ENCODE results near the gene PFN2.
A peak's percentile ranks its signal among the peaks of the same experiment; 100 is the strongest.
"Not testable (repeated sequence)": the region's sequence is repeated elsewhere in the genome, so short reads cannot be mapped to it uniquely, and the experiment has no call there.

Gene PFN2

DNA sequence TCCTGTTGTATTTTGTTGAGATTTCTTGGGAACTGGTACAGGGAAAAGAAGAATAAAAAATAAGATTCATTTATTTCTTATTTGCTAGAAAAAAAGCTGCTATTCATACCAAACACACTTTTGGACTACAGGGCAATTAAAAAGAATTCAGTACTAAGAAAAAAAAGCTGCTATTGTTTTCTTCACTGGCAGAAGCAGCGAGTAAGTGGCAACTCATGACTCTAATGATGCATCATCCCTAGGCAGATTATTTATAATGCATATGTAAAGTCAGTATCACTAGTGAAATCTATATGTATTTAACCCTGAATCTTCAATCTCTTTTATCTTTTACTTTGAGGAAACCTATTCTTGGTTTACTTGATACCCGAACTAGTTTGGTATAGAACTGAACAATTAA lies 15.2 kb downstream of the PFN2 start:
- TF ChIP-seq POLR2A (IDR thresholded peaks at IDR 0.05; ENCODE audit: low read depth, low read length): no peak
- peak; percentile 76 for FAIRE-seq

DNA sequence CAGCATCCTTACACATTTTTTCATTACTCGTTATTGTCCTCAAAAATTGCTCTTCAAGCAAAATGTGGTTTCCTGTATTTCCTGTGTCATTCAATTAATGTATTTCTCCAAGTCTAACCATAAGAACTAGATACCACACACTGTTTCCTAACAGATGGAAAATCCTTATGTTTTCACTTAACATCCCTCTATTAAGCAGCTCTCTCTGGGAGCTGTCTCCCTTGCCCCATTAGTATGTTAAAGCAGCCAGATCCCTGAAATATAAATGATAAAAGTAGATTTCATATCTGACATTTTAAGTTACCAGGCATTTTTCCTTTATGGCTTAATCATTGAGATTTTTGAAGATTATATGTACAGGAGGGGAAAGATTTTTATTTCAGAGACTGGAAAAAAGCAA lies 15.9 kb downstream of the PFN2 start:
- no peak for TF ChIP-seq POLR2A (IDR thresholded peaks at IDR 0.05; ENCODE audit: low read depth, low read length)
- DNase-seq (ENCODE audit: insufficient read length, low spot score) (no peak), FAIRE-seq (no peak)

More for the DNA sequence above, 15.2 kb downstream of the PFN2 start:
- no peak for DNase-seq (ENCODE audit: insufficient read length, low spot score)

DNA sequence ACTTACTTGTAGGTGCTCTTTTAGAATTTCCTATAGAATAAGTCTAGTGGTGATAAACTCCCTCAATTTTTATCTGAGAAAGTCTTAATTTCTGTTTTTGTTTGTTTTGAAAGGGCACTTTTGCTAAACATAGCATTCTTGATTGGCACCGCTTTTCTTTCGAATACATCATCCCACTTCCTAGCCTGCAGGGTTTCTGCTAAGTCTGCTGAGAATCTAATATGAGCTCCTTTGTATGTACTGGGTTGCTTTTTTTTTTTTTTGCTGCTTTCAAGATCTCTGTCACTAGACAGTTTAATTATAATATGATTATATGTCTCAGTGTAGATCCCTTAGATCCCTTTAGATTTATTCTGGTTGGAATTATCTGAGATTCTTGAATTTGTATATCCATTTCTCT lies 21.5 kb downstream of the PFN2 start:
- FAIRE-seq (no peak), DNase-seq (ENCODE audit: insufficient read length, low spot score) (no peak)
- no peak for TF ChIP-seq POLR2A (IDR thresholded peaks at IDR 0.05; ENCODE audit: low read depth, low read length)

DNA sequence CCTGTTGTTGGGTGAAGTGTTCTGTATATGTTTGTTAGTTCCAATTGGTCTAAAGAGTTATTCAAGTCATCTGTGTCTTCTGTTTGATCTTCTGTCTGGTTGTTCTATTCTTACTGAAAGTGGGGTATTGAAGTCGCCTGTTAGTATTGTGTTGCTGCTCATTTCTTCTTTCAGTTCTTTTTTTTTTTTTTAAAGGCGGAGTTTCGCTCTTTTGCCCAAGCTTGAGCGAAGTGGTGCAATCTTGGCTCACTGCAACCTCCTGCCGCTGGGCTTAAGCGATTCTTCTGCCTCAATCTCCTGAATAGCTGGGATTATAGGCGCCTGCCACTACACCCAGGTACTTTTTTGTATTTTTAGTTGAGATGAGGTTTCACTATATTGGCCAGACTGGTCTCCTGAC lies 23.5 kb downstream of the PFN2 start:
- DNase-seq (ENCODE audit: insufficient read length, low spot score) (no peak), FAIRE-seq (no peak)
- no peak for TF ChIP-seq POLR2A (IDR thresholded peaks at IDR 0.05; ENCODE audit: low read depth, low read length)

DNA sequence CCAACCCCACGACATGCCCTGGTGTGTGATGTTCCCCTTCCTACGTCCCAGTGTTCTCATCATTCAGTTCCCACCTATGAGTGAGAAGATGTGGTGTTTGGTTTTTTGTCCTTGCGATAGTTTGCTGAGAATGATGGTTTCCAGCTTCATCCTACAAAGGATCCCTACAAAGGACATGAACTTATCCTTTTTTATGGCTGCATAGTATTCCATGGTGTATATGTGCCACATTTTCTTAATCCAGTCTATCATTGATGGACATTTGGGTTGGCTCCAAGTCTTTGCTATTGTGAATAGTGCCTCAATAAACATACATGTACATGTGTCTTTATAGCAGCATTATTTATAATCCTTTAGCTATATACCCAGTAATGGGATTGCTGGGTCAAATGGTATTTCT lies 26.7 kb downstream of the PFN2 start:
- FAIRE-seq; DNase-seq (ENCODE audit: insufficient read length, low spot score): not testable (repeated sequence)

DNA sequence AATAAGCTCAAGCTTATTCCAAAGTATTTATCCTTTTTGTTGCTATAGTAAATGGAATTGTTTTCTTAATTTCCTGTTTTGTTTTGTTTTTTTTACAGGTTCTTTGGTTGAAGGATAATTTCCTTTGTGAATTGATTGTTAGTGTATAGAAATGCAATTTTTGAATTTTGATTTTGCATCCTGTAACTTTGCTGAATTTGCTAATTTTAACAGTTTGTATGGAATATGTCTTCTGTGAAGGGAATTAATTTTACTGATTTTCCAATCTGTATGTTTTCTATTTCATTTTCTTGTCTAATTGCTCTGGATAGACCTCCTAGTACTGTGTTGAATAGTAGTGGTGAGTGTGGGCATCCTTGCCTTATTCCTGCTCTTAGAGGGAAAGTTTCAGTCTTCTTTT lies 28.3 kb downstream of the PFN2 start:
- peak; percentile 30 for FAIRE-seq
- no peak for TF ChIP-seq POLR2A (IDR thresholded peaks at IDR 0.05; ENCODE audit: low read depth, low read length)
- DNase-seq (ENCODE audit: insufficient read length, low spot score): no peak

DNA sequence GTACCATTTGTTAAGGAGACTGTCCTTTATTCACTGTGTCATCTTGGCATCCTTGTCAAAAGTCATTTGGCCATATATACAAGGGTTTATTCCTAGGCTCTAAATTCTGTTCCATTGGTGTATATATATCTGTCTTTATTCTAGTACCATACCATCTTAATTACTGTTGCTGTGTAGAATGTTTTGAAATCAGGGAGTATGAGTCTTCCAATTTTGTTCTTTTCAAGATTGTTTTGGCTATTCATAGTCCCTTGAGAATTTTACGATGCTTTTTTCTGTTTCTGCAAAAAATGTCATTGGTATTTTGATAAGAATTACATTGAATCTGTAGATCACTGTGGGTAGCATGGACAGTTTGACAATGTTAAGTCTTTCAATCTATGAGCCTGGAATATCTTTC lies 28.7 kb downstream of the PFN2 start:
- DNase-seq (ENCODE audit: insufficient read length, low spot score) (no peak), FAIRE-seq (peak; percentile 27)
- no peak for TF ChIP-seq POLR2A (IDR thresholded peaks at IDR 0.05; ENCODE audit: low read depth, low read length)

DNA sequence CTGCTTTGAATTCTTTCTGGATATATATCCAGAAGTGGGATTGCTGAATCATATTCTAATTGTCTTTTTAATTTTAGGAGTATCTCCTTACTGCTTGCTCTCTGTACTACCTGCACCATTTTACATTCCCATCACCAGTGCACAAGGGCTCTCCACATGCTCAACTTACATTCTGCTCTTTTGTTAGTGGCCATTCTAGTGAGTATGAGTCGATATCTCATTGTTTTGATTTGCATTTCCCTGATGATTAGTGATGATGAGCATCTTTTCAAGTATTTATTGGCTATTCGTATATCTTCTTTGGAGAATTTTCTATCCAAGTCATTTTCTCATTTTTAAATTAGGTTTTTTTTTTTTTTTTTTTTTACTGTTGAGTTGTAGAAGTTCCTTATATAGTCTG lies 29.5 kb downstream of the PFN2 start:
- TF ChIP-seq POLR2A (IDR thresholded peaks at IDR 0.05; ENCODE audit: low read depth, low read length): no peak
- DNase-seq (ENCODE audit: insufficient read length, low spot score): no peak
- no peak for FAIRE-seq

DNA sequence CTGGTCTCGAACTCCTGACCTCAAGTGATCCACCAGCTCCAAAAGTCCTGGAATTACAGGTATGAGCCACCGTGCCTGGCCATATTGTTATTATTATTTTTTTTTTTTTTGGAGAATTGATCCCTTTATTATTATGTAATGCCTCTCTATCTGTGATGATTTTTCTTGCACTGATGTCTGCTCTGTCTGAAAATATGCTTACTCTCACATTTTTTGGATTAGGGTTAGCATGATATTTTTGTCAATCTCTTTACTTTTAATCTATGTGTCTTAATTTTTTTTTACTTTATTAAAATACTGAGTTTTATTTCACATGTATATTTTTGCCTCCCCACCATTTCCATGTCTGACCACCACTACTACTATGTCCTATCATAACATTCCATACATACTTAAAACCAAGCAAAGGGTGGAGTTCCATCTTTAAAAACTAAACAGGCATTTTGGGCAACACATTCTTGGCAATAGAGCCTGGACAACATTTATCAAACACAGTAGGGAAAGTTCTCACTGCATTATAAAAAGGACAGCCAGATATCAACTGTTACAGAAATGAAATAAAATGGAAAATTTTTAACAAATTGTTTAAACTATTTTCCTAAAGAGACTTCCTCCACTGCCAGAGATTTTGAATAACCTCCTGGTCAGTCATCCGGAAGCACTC lies 32.2 kb downstream of the PFN2 start:
- FAIRE-seq: not testable (repeated sequence)

DNA sequence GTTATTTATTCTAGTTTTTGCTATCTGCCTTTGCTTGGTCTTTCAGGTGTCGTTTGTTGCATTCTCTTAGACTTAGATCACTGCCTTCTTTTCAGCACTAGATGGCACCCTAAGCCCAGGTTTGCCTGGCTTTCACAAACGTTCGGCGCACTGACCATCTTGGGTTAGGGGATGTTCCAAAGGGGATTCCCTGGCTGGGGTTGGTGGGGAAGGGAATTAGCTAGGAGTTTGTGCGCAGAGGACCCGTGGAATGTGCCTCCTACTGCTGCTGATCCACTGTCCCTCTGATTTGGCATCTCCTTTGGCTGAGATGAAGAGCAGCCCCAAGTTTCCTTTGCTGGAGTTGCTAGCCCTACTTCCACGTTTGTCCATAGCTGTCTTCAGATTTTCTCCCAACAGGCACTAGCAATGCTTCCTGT lies 33.9 kb downstream of the PFN2 start:
- FAIRE-seq (peak; percentile 98), DNase-seq (ENCODE audit: insufficient read length, low spot score) (peak; percentile 25)
- TF ChIP-seq POLR2A (IDR thresholded peaks at IDR 0.05; ENCODE audit: low read depth, low read length): no peak

More for the DNA sequence above, 32.2 kb downstream of the PFN2 start:
- not testable (repeated sequence) for DNase-seq (ENCODE audit: insufficient read length, low spot score)

DNA sequence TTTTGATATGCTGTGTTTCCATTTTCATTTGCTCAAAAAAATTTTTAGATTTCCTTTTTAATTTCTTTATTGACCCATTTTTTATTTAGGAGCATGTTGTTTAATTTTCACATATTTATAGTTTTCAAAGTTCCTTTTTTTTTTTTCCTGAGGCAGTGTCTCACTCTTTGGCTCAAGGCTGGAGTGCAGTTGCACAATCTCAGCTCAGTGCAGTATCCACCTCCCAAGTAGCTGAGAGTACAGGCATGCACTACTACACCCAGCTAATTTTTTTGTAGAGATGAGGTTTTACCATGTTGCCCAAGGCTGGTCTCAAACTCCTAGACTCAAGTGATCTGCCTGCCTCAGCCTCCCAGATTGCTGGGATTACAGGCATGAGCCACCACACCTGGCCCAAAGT lies 36.2 kb downstream of the PFN2 start:
- TF ChIP-seq POLR2A (IDR thresholded peaks at IDR 0.05; ENCODE audit: low read depth, low read length): no peak
- DNase-seq (ENCODE audit: insufficient read length, low spot score) (no peak), FAIRE-seq (no peak)

DNA sequence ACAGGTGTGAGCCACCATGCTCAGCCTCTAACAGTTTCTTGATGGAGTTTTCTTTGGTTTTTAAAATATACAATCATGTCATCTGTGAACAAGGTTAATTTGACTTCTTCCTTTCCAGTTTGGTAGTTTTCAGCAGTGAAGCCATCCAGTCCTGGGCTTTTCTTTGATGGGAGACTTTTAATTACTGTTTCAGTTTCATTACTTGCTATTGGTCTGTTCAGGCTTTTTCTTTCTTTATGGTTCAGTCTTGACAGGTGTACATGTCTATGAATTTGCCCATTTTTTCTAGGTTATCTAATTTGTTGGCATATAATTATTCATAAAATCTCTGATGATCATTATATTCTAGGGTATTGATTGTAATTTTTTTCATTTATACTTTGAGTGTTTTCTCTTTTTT lies 36.8 kb downstream of the PFN2 start:
- TF ChIP-seq POLR2A (IDR thresholded peaks at IDR 0.05; ENCODE audit: low read depth, low read length): no peak
- no peak for DNase-seq (ENCODE audit: insufficient read length, low spot score)
- FAIRE-seq: no peak

DNA sequence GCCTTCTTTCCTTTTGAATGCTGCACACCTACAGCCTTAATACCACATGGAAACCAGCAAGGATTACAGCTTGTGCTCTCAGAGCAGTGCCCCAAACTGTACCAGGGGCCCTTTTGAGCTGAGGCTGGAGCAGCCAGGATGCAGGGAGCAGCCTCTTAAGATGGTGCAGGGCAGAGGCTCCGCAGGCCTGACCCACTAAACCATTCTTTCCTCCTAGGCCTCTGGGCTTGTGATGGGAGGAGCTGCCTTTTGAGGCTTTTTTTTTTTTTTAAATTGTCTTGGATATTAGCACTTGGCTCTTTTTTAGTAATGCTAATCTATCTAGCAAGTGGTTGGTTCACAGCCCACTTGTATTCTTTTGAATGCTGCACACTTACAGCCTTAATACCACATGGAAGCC lies 37.7 kb downstream of the PFN2 start:
- FAIRE-seq: no peak
- no peak for DNase-seq (ENCODE audit: insufficient read length, low spot score)
- TF ChIP-seq POLR2A (IDR thresholded peaks at IDR 0.05; ENCODE audit: low read depth, low read length): no peak

DNA sequence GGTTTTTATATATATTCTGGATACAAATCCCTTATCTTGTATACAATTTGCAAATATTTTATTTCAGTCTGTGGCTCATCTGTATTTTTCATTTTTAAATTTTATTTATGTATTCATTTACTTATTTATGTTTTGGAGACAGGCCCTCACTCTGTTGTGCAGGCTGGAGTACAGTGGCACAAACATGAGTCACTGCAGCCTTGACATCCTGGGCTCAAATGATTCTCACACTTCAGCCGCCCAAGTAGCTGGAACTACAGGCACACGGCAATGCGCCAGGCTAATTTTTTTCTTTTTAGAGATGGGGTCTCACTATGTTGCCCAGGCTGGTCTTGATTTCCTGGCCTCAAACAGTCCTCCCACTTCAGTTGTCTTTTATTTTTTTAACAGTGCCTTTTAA lies 50.6 kb downstream of the PFN2 start:
- FAIRE-seq: no peak
- no peak for TF ChIP-seq POLR2A (IDR thresholded peaks at IDR 0.05; ENCODE audit: low read depth, low read length)
- DNase-seq (ENCODE audit: insufficient read length, low spot score): no peak

DNA sequence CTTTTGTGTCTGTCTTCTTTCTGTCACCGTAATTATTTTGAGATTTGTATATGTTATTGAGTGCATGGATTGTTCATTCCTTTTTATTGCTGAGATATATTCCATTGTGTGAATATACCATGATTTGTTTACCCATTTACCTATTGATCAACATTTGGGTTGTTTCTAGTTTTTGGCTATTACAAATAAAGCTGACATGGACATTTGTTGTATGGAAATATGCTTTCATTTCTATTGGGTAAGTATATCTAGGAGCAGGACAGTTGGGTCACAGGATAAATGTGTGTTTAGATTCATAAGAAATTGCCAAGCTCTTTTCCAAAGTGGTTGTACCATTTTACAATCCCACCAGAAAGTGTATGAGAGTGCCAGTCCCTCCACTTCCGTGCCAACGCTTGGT lies 51.2 kb downstream of the PFN2 start:
- no peak for TF ChIP-seq POLR2A (IDR thresholded peaks at IDR 0.05; ENCODE audit: low read depth, low read length)
- DNase-seq (ENCODE audit: insufficient read length, low spot score): no peak
- FAIRE-seq: peak; percentile 50

DNA sequence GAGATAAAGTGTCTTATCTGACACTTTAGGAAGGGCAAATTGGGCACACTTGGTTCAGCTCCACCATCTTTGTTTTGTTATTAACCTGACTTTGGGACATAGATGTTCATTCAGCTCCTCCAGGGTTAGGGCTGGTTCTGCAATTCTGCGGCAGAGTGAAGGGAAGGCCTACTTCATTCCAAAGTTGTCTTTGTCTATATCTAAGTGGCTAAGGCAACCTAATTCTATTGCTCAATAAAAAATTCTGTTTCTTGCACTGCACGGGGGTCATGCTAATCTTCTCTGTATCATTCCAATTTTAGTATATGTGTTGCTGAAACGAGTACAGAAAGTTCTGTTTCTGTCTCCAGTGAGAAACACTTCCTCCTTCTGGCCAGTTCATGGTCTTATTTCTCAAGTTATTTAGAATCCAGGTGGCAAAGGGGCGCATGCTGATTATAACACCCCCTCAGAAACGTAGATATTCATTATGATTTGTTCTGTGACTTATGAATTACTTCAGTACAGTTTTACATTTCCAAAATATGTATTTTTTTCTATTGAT lies 53.5 kb downstream of the PFN2 start:
- DNase-seq (ENCODE audit: insufficient read length, low spot score) (no peak), FAIRE-seq (peak; percentile 78)
- TF ChIP-seq POLR2A (IDR thresholded peaks at IDR 0.05; ENCODE audit: low read depth, low read length): no peak
